ENCODE results near the gene ZSCAN31. TPM values are rescaled to one million over a fixed set of nuclear protein-coding genes. Genes with fewer than 3 reads are reported as not detected.

Gene ZSCAN31
- total RNA-seq, 1 donor from 2014 or later = 8.3 TPM

- Histone ChIP-seq H3K36me3 (no peaks in the 10 kb centered on the region), H3K79me2 (ENCODE audit: low read depth) (no peaks in the 10 kb centered on the region), H3F3A (ENCODE audit: low read depth) (no peaks in the 10 kb centered on the region), H3K4me2 (no peak overlapping the region), H3K9me3 (ENCODE audit: low read depth) (no peaks in the 10 kb centered on the region), H3K27ac (no peak overlapping the region), H3K9ac (no peak overlapping the region), H3K4me1 (no peaks in the 10 kb centered on the region), H3K27me3 (no peaks in the 10 kb centered on the region), H3K4me3 (no peak overlapping the region), H2AFZ (replicated peaks) (no peak overlapping the region), H4K20me1 (ENCODE audit: low read depth) (no peaks in the 10 kb centered on the region)
- Mint-ChIP-seq H3K4me3 (no peak overlapping the region), H3K9me3 (no peaks in the 10 kb centered on the region), H3K27ac (no peak overlapping the region), H3K36me3 (peaks cover 24% of the 10 kb centered on the region), H3K4me1 (no peaks in the 10 kb centered on the region), H3K27me3 (ENCODE audit: insufficient read depth, low read depth) (no peaks in the 10 kb centered on the region)
- TF ChIP-seq EZH2phosphoT487 (IDR thresholded peaks at IDR 0.05) = no peak
- TF ChIP-seq EZH2 (IDR thresholded peaks at IDR 0.05) = no peak
- DNase-seq (ENCODE audit: low spot score) = no peak
These were observed 39.4 kb downstream of the ZSCAN31 start for GRCh38 chr6:28296520-28297060.

- H3K36me3 Mint-ChIP-seq = peaks cover 25% of the 10 kb centered on the region
- H3F3A ChIP-seq (ENCODE audit: low read depth) = no peaks in the 10 kb centered on the region
- no peak overlapping the region for H3K4me3 ChIP-seq
- H3K36me3 ChIP-seq = no peaks in the 10 kb centered on the region
- H3K9ac ChIP-seq = no peak overlapping the region
- no peak overlapping the region for H3K27ac ChIP-seq
- H3K79me2 ChIP-seq (ENCODE audit: low read depth) = no peaks in the 10 kb centered on the region
- no peaks in the 10 kb centered on the region for H3K4me1 ChIP-seq
- TF ChIP-seq CTCF (IDR thresholded peaks at IDR 0.05) (no peak), EZH2phosphoT487 (IDR thresholded peaks at IDR 0.05) (no peak), EZH2 (IDR thresholded peaks at IDR 0.05) (no peak)
- no peaks in the 10 kb centered on the region for H3K9me3 ChIP-seq (ENCODE audit: low read depth)
- no peak overlapping the region for H3K4me3 Mint-ChIP-seq
- H2AFZ ChIP-seq (replicated peaks) = no peak overlapping the region
- no peaks in the 10 kb centered on the region for H3K4me1 Mint-ChIP-seq
- no peaks in the 10 kb centered on the region for H3K27me3 ChIP-seq
- DNase-seq (ENCODE audit: low spot score) = no peak
- H4K20me1 ChIP-seq (ENCODE audit: low read depth) = no peaks in the 10 kb centered on the region
- no peak overlapping the region for H3K27ac Mint-ChIP-seq
- H3K4me2 ChIP-seq = no peak overlapping the region
- H3K27me3 Mint-ChIP-seq (ENCODE audit: insufficient read depth, low read depth) = no peaks in the 10 kb centered on the region
- H3K9me3 Mint-ChIP-seq = peaks cover 2% of the 10 kb centered on the region
These were observed 40.6 kb downstream of the ZSCAN31 start for GRCh38 chr6:28295326-28295725.

GRCh38 chr6:28291573-28291972 is 44.4 kb downstream of the ZSCAN31 start:
- H3K27ac ChIP-seq = no peak overlapping the region
- no peak overlapping the region for H3K27ac Mint-ChIP-seq
- H3K36me3 Mint-ChIP-seq = peaks cover 48% of the 10 kb centered on the region
- H3K9me3 Mint-ChIP-seq = peaks cover 2% of the 10 kb centered on the region
- H3K27me3 Mint-ChIP-seq (ENCODE audit: insufficient read depth, low read depth) = no peaks in the 10 kb centered on the region
- peaks cover 8% of the 10 kb centered on the region for H3K36me3 ChIP-seq
- H3F3A ChIP-seq (ENCODE audit: low read depth) = no peaks in the 10 kb centered on the region
- no peaks in the 10 kb centered on the region for H3K9me3 ChIP-seq (ENCODE audit: low read depth)
- H2AFZ ChIP-seq (replicated peaks) = no peak overlapping the region
- no peaks in the 10 kb centered on the region for H3K4me1 ChIP-seq
- TF ChIP-seq EZH2 (IDR thresholded peaks at IDR 0.05) (no peak), CTCF (IDR thresholded peaks at IDR 0.05) (no peak), EZH2phosphoT487 (IDR thresholded peaks at IDR 0.05) (no peak)
- no peaks in the 10 kb centered on the region for H3K4me1 Mint-ChIP-seq
- no peak overlapping the region for H3K4me3 Mint-ChIP-seq
- no peak overlapping the region for H3K4me3 ChIP-seq
- H4K20me1 ChIP-seq (ENCODE audit: low read depth) = no peaks in the 10 kb centered on the region
- no peak overlapping the region for H3K4me2 ChIP-seq
- no peaks in the 10 kb centered on the region for H3K79me2 ChIP-seq (ENCODE audit: low read depth)
- H3K27me3 ChIP-seq = no peaks in the 10 kb centered on the region
- no peak overlapping the region for H3K9ac ChIP-seq
- DNase-seq (ENCODE audit: low spot score) = no peak

- Histone ChIP-seq H3K9me3 (ENCODE audit: low read depth) (no peaks in the 10 kb centered on the region), H3K27me3 (peaks cover 6% of the 10 kb centered on the region), H3F3A (ENCODE audit: low read depth) (peaks cover 7% of the 10 kb centered on the region), H3K4me2 (peak overlapping the region; percentile 92), H3K4me1 (peaks cover 14% of the 10 kb centered on the region), H3K27ac (no peak overlapping the region), H4K20me1 (ENCODE audit: low read depth) (peaks cover 6% of the 10 kb centered on the region), H2AFZ (replicated peaks) (no peak overlapping the region), H3K9ac (no peak overlapping the region), H3K36me3 (peaks cover 6% of the 10 kb centered on the region), H3K79me2 (ENCODE audit: low read depth) (peaks cover 25% of the 10 kb centered on the region), H3K4me3 (peak overlapping the region; percentile 88)
- Mint-ChIP-seq H3K4me1 (peaks cover 10% of the 10 kb centered on the region), H3K27me3 (ENCODE audit: insufficient read depth, low read depth) (no peaks in the 10 kb centered on the region), H3K9me3 (no peaks in the 10 kb centered on the region), H3K4me3 (peak overlapping the region; percentile 96), H3K36me3 (peaks cover 32% of the 10 kb centered on the region), H3K27ac (no peak overlapping the region)
- DNase-seq (ENCODE audit: low spot score) = no peak
- no peak for TF ChIP-seq CTCF (IDR thresholded peaks at IDR 0.05)
These were observed 53.0 kb downstream of the ZSCAN31 start for GRCh38 chr6:28282926-28283325.

All from neural progenitor cell (in vitro differentiated cells).